HepG2 (cell line): ENCODE results near the gene YWHAE. TPM values are rescaled to one million over a fixed set of nuclear protein-coding genes. Genes with fewer than 3 reads are reported as not detected.
A peak's percentile ranks its signal among the peaks of the same experiment; 100 is the strongest.
"Not testable (repeated sequence)": the region's sequence is repeated elsewhere in the genome, so short reads cannot be mapped to it uniquely, and the experiment has no call there.

Experiments used
- ATAC-seq: fragments of 200-7000 bp; cut with Tn5 transposase; 3 replicates; pipeline ENCODE4 v1.9.1; 2020; ENCODE audit warnings: mild to moderate bottlenecking, moderate library complexity
- BruUV-seq: library from RNA; stranded (reverse); fragments of 400-500 nt; replicated peaks from 2 replicates; lab custom pipeline; 2021; lab: Mats Ljungman, UMichigan
- CTCF ChIA-PET: fragments of 300-600 bp; formaldehyde crosslinking; extraction: SDS; loops from one replicate; lab custom pipeline; 2021; ENCODE audit warnings: low total read pairs, inconsistent platforms, low intra/inter-chr PET ratio; lab: Yijun Ruan, JAX
- POLR2A ChIA-PET: fragments of 350-600 bp; sonication (Branson Sonifier 250); formaldehyde crosslinking; loops from one replicate; lab custom pipeline; 2020; ENCODE audit warnings: antibody characterized with exemption, inconsistent platforms; lab: Yijun Ruan, JAX
- DNase-seq: peaks from one replicate; pipeline ENCODE4 v3.0.0-alpha.2; 2015; ENCODE audit warnings: low spot score
- FAIRE-seq: peaks from 3 replicates; lab custom pipeline; 2011; peaks lifted over from hg19 to GRCh38; lab: Jason Lieb, UNC
- H2AFZ ChIP-seq: one replicate; pipeline ENCODE4 v1.6.1; 2011; ENCODE audit warnings: low read length, inconsistent platforms
- H3K27ac ChIP-seq: fragments of 300-600 bp; 3 replicates; pipeline ENCODE4 v1.8.0; 2011; ENCODE audit warnings: mixed run types, mild to moderate bottlenecking, mixed read lengths, low read length, inconsistent platforms; ENCODE audit not compliant: insufficient read depth; ENCODE audit errors: extremely low read length
- H3K27me3 ChIP-seq, 2 experiments: fragments of 200-600 bp in 1 of 2; 2 replicates in 1 of 2; 3 replicates in 1 of 2; pipeline versions ENCODE4 v1.6.0 to v1.8.0; 2011; ENCODE audit warnings: low read length in 2 of 2, mild to moderate bottlenecking in 2 of 2, moderate library complexity in 2 of 2, inconsistent platforms in 1 of 2; ENCODE audit not compliant: insufficient read depth in 2 of 2, control insufficient read depth in 1 of 2
- H3K36me3 ChIP-seq, 2 experiments: fragments of 200-600 bp in 1 of 2; replicated peaks in 1 of 2; 2 replicates in 1 of 2; 3 replicates in 1 of 2; pipeline versions ENCODE4 v1.5.1 to v1.8.0; 2011; ENCODE audit warnings: low read length in 2 of 2, inconsistent platforms in 1 of 2; ENCODE audit not compliant: insufficient read depth in 2 of 2, control insufficient read depth in 1 of 2
- H3K4me1 ChIP-seq: 2 replicates; pipeline ENCODE4 v1.5.1; 2012; ENCODE audit warnings: low read length, inconsistent platforms; ENCODE audit not compliant: insufficient read depth
- H3K4me2 ChIP-seq: 2 replicates; pipeline ENCODE4 v1.6.0; 2011; ENCODE audit warnings: low read depth, low read length, inconsistent platforms
- H3K4me3 ChIP-seq, 3 experiments: fragments of 200-600 bp in 1 of 3; sonication (generic), shearing (Covaris generic) in 1 of 3; replicated peaks in 1 of 3; 2 replicates each; pipeline ENCODE4 v1.5.1; 2011 to 2016; ENCODE audit warnings: low read length in 3 of 3, inconsistent platforms in 2 of 3, low read depth in 2 of 3, mild to moderate bottlenecking in 2 of 3, control low read depth in 1 of 3, mixed read lengths in 1 of 3; ENCODE audit not compliant: insufficient read depth in 1 of 3
- H3K79me2 ChIP-seq: one replicate; pipeline ENCODE4 v1.6.1; 2011; ENCODE audit warnings: low read length, inconsistent platforms; ENCODE audit not compliant: insufficient read depth
- H3K9ac ChIP-seq: 2 replicates; pipeline ENCODE4 v1.6.0; 2011; ENCODE audit warnings: mild to moderate bottlenecking, low read depth, low read length, inconsistent platforms; ENCODE audit not compliant: insufficient read depth
- H3K9me3 ChIP-seq: 2 replicates; pipeline ENCODE4 v1.5.1; 2012; ENCODE audit warnings: mild to moderate bottlenecking, low read length
- H4K20me1 ChIP-seq: 2 replicates; pipeline ENCODE4 v1.6.0; 2011; ENCODE audit warnings: inconsistent platforms, mild to moderate bottlenecking, low read length, moderate library complexity; ENCODE audit not compliant: insufficient read depth
- CHD4 ChIP-seq: fragments of 200-600 bp; sonication (generic); IDR thresholded peaks from 2 replicates; pipeline ENCODE4 v1.7.0; 2017; ENCODE audit warnings: mild to moderate bottlenecking, low read length, borderline replicate concordance
- ELF1 ChIP-seq: sonication (generic); formaldehyde crosslinking; IDR thresholded peaks from 2 replicates; pipeline ENCODE4 v1.4.0; 2020; ENCODE audit warnings: missing genetic modification reagents
- ZNF816 ChIP-seq: sonication (generic); formaldehyde crosslinking; IDR thresholded peaks from 2 replicates; pipeline ENCODE4 v1.8.0; 2022; ENCODE audit warnings: missing genetic modification reagents, mild to moderate bottlenecking, borderline replicate concordance
- WGBS: methylation state at CpG from one replicate; pipeline ENCODE4 v1.1.6; 2017; ENCODE audit warnings: low lambda C conversion rate; 5-methylcytosine and 5-hydroxymethylcytosine counted together
- in situ Hi-C: cut with HindIII; loops from 2 replicates; pipeline ENCODE4 v1.10.0; 2017; ENCODE audit warnings: low pct_unique_long_range_greater_than_20kb; ENCODE audit not compliant: extremely low pct_ligation_motif_present
- intact Hi-C: fragments of 100-400 bp; cut with micrococcal nuclease; formaldehyde crosslinking; loops from one replicate; pipeline ENCODE4 v1.10.0; 2022; ENCODE audit not compliant: unreplicated experiment
- polyA plus RNA-seq, 8 experiments: library from polyadenylated mRNA; depleted of rRNA in 3 of 8; stranded (reverse) in 7 of 8; unstranded in 1 of 8; fragments of >200 nt; fragmentation: Illumina TruSeq in 4 of 8; extraction: Trizol in 4 of 8; gene quantifications; 2 replicates each; pipeline versions ENCODE4 v1.2.1 to v1.2.3, GENCODE V29; 2011 to 2016; ENCODE audit warnings: low read depth in 4 of 8, missing spikeins in 1 of 8, mixed read lengths in 1 of 8; ENCODE audit not compliant: insufficient read depth in 1 of 8
- total RNA-seq, 5 experiments: library from RNA; depleted of rRNA; stranded (reverse); fragments of >200 nt; fragmentation: Illumina TruSeq; extraction: Trizol; gene quantifications; 2 replicates each; pipeline ENCODE4 v1.2.3, GENCODE V29; 2016; ENCODE audit warnings: low read depth in 1 of 5

Gene YWHAE
- total and polyA plus RNA-seq, 2 of the 13 experiments (the other 11 are each of a cell fraction or from before 2014, with no cell fraction given) = 256 to 335 TPM

DNA sequence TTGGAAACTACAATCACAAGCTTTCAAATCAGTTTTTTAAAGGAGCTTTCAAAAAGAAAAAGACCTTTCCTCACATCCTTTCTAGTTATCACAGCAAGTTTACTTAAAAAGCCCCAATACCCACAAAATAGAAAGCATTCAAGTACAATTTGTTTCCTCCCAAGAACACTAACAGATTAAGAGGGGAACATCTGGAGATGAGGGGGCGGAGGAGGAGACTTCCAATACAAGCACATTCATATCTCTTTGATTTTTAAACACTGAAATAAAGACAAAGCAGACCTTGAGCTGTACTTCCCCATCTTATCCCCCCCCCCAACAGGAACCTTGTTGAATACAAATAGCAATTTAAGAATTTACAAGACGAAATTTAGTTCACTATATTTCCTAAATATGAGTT is 2.0 kb downstream of the YWHAE start:
- ATAC-seq (no peak), FAIRE-seq (no peak)
- intact Hi-C loops = no loop called here
- peak overlapping the region; percentile 88 to 100 (median 90); a peak in 5 of 6 replicates for H3K4me3 ChIP-seq
- peaks cover 5% of the 10 kb centered on the region in 2 experiments; a peak in 3 of 5 replicates for H3K36me3 ChIP-seq
- H4K20me1 ChIP-seq = peaks cover 59% of the 10 kb centered on the region
- 25% methylated on average over 2 of the region's 2 CpGs for WGBS
- CTCF ChIA-PET = no interaction called here
- H3K9ac ChIP-seq = peak overlapping the region; percentile 87
- H3K27me3 ChIP-seq = no peaks in the 10 kb centered on the region; a peak in 2 of 5 replicates
- TF ChIP-seq ZNF816 (CRISPR knock-in tag) (no peak), ELF1 (CRISPR knock-in tag) (no peak)
- TF ChIP-seq, all 625 proteins: peak for 0
- H2AFZ ChIP-seq = no peak overlapping the region
- no peaks in the 10 kb centered on the region for H3K9me3 ChIP-seq
- H3K4me2 ChIP-seq = peak overlapping the region; percentile 72
- peak overlapping the region; percentile 98 for H3K27ac ChIP-seq
- no peak for DNase-seq
- peaks cover 69% of the 10 kb centered on the region for H3K4me1 ChIP-seq
- BruUV-seq = no TSS peak
- H3K79me2 ChIP-seq = peaks cover 70% of the 10 kb centered on the region
- in situ Hi-C loops = no loop called here
- POLR2A ChIA-PET = no interaction called here

GRCh38 chr17:1395876-1396665 is 4.0 kb downstream of the YWHAE start:
- H2AFZ ChIP-seq, H3K9me3 ChIP-seq, BruUV-seq, ATAC-seq, CTCF ChIA-PET, H3K9ac ChIP-seq, POLR2A ChIA-PET, H3K27ac ChIP-seq, H3K4me3 ChIP-seq, H3K36me3 ChIP-seq, in situ Hi-C loops, H3K4me2 ChIP-seq, DNase-seq, intact Hi-C loops, FAIRE-seq, H3K27me3 ChIP-seq: not testable (repeated sequence)
- 0 out of 2 replicates have a peak, but pooled peaks have one; percentile 3 for TF ChIP-seq CHD4
- 95% methylated on average over 26 of the region's 26 CpGs for WGBS
- Histone ChIP-seq H3K79me2 (peaks cover 88% of the 10 kb centered on the region), H4K20me1 (peaks cover 79% of the 10 kb centered on the region), H3K4me1 (peaks cover 76% of the 10 kb centered on the region)
